WERI-Rb-1 (cell line): ENCODE results near the gene MRTFA.

Source experiments
- DNase-seq: peaks from one replicate; pipeline ENCODE4 v3.0.0-alpha.2; 2020
- H3K27ac ChIP-seq: fragments of 250-450 bp; sonication (Bioruptor Pico); 2 replicates; pipeline ENCODE4 v1.5.1; 2020; ENCODE audit warnings: mild to moderate bottlenecking, moderate library complexity
- H3K27me3 ChIP-seq: fragments of 250-450 bp; sonication (Bioruptor Pico); 2 replicates; pipeline ENCODE4 v1.5.1; 2021; ENCODE audit warnings: mild to moderate bottlenecking, low read depth, moderate library complexity; ENCODE audit not compliant: insufficient read depth, severe bottlenecking
- H3K36me3 ChIP-seq: fragments of 250-450 bp; sonication (Bioruptor Pico); 2 replicates; pipeline ENCODE4 v1.5.1; 2020; ENCODE audit warnings: mild to moderate bottlenecking, moderate library complexity
- H3K4me3 ChIP-seq: 2 replicates; pipeline ENCODE4 v1.5.1; 2011; ENCODE audit warnings: low read depth, mild to moderate bottlenecking, control low read depth, low read length
- H3K9me3 ChIP-seq: fragments of 250-450 bp; sonication (Bioruptor Pico); 2 replicates; pipeline ENCODE4 v1.5.1; 2021; ENCODE audit warnings: mild to moderate bottlenecking, moderate library complexity; ENCODE audit not compliant: severe bottlenecking
- CTCF ChIP-seq: IDR thresholded peaks from 2 replicates; pipeline ENCODE4 v1.5.1; 2011; ENCODE audit warnings: low read depth, mild to moderate bottlenecking, control low read depth, inconsistent platforms, low read length

Gene MRTFA

GRCh38 chr22:40368836-40369235 lies 267.7 kb downstream of the MRTFA start:
- Histone ChIP-seq H3K36me3 (peaks cover 62% of the 10 kb centered on the region), H3K4me3 (no peak overlapping the region), H3K27ac (no peak overlapping the region), H3K9me3 (no peaks in the 10 kb centered on the region), H3K27me3 (no peaks in the 10 kb centered on the region)
- no peak for TF ChIP-seq CTCF
- DNase-seq, result no peak

GRCh38 chr22:40368016-40368415 lies 268.5 kb downstream of the MRTFA start:
- TF ChIP-seq CTCF, result no peak
- Histone ChIP-seq H3K27ac (no peak overlapping the region), H3K27me3 (no peaks in the 10 kb centered on the region)

GRCh38 chr22:40367342-40367741 lies 269.2 kb downstream of the MRTFA start:
- Histone ChIP-seq H3K27me3 (no peaks in the 10 kb centered on the region), H3K9me3 (no peaks in the 10 kb centered on the region), H3K4me3 (no peak overlapping the region), H3K36me3 (peaks cover 66% of the 10 kb centered on the region), H3K27ac (no peak overlapping the region)
- TF ChIP-seq CTCF, result no peak
- no peak for DNase-seq

More at GRCh38 chr22:40368016-40368415, 268.5 kb downstream of the MRTFA start:
- no peak overlapping the region for H3K4me3 ChIP-seq
- DNase-seq, result no peak
- no peaks in the 10 kb centered on the region for H3K9me3 ChIP-seq
- peaks cover 62% of the 10 kb centered on the region for H3K36me3 ChIP-seq

GRCh38 chr22:40366068-40366467 lies 270.5 kb downstream of the MRTFA start:
- H3K27ac ChIP-seq, result no peak overlapping the region
- TF ChIP-seq CTCF, result no peak
- H3K27me3 ChIP-seq, result no peaks in the 10 kb centered on the region
- no peak overlapping the region for H3K4me3 ChIP-seq
- no peak for DNase-seq
- H3K36me3 ChIP-seq, result peaks cover 79% of the 10 kb centered on the region
- H3K9me3 ChIP-seq, result no peaks in the 10 kb centered on the region

- Histone ChIP-seq H3K27ac (no peak overlapping the region), H3K4me3 (no peak overlapping the region), H3K36me3 (peaks cover 90% of the 10 kb centered on the region), H3K9me3 (no peaks in the 10 kb centered on the region), H3K27me3 (no peaks in the 10 kb centered on the region)
- DNase-seq, result no peak
- TF ChIP-seq CTCF, result no peak
Observed at GRCh38 chr22:40364431-40364830, 272.1 kb downstream of the MRTFA start.

GRCh38 chr22:40363059-40363458 lies 273.5 kb downstream of the MRTFA start:
- no peak overlapping the region for H3K27ac ChIP-seq
- H3K27me3 ChIP-seq, result no peaks in the 10 kb centered on the region
- no peak for DNase-seq
- peaks cover 90% of the 10 kb centered on the region for H3K36me3 ChIP-seq
- H3K9me3 ChIP-seq, result no peaks in the 10 kb centered on the region
- no peak for TF ChIP-seq CTCF
- H3K4me3 ChIP-seq, result no peak overlapping the region
